Activated naive CD4-positive, alpha-beta T cell treated with anti-CD3 and anti-CD28 coated beads, Interleukin-2, amount 50 U/mL, for 16 hours (primary cell): ENCODE results near the gene ARHGAP6.

ENCODE experiments used
- DNase-seq: peaks from one replicate; pipeline ENCODE4 v3.0.0-alpha.2; 2020

ARHGAP6 gene

GRCh38 chrX:11421805-11422524 lies 243.8 kb downstream of the ARHGAP6 start:
- DNase-seq: no peak

GRCh38 chrX:11420851-11421250 lies 244.9 kb downstream of the ARHGAP6 start:
- no peak for DNase-seq

GRCh38 chrX:11419102-11419501 lies 246.6 kb downstream of the ARHGAP6 start:
- DNase-seq: no peak

GRCh38 chrX:11416600-11416999 lies 249.1 kb downstream of the ARHGAP6 start:
- DNase-seq: no peak

GRCh38 chrX:11414091-11414490 lies 251.6 kb downstream of the ARHGAP6 start:
- no peak for DNase-seq

GRCh38 chrX:11412715-11413623 lies 252.8 kb downstream of the ARHGAP6 start:
- DNase-seq: no peak

GRCh38 chrX:11409957-11410356 lies 255.8 kb downstream of the ARHGAP6 start:
- no peak for DNase-seq

GRCh38 chrX:11408783-11409182 lies 256.9 kb downstream of the ARHGAP6 start:
- no peak for DNase-seq

GRCh38 chrX:11408109-11408405 lies 257.7 kb downstream of the ARHGAP6 start:
- DNase-seq: no peak

- no peak for DNase-seq
These were observed 258.2 kb downstream of the ARHGAP6 start for GRCh38 chrX:11407331-11408108.

- DNase-seq: no peak
These were observed 259.5 kb downstream of the ARHGAP6 start for GRCh38 chrX:11406109-11406765.

GRCh38 chrX:11403631-11404030 lies 262.1 kb downstream of the ARHGAP6 start:
- no peak for DNase-seq

GRCh38 chrX:11401966-11402365 lies 263.8 kb downstream of the ARHGAP6 start:
- no peak for DNase-seq

- DNase-seq: no peak
These were observed 266.1 kb downstream of the ARHGAP6 start for GRCh38 chrX:11399489-11400094.

GRCh38 chrX:11398785-11399184 lies 266.9 kb downstream of the ARHGAP6 start:
- no peak for DNase-seq

- DNase-seq: no peak
These were observed 267.6 kb downstream of the ARHGAP6 start for GRCh38 chrX:11398139-11398538.

- DNase-seq: no peak
These were observed 268.0 kb downstream of the ARHGAP6 start for GRCh38 chrX:11397680-11398079.

GRCh38 chrX:11395859-11396258 lies 269.9 kb downstream of the ARHGAP6 start:
- DNase-seq: no peak

GRCh38 chrX:11393949-11394654 lies 271.6 kb downstream of the ARHGAP6 start:
- DNase-seq: no peak

GRCh38 chrX:11386812-11387211 lies 278.9 kb downstream of the ARHGAP6 start:
- DNase-seq: no peak

GRCh38 chrX:11386001-11386523 lies 279.7 kb downstream of the ARHGAP6 start:
- DNase-seq: no peak

- no peak for DNase-seq
These were observed 282.8 kb downstream of the ARHGAP6 start for GRCh38 chrX:11382930-11383329.
